Lung (tissue), 12 donors: Measurements from ENCODE around the gene SPNS1. TPM values are rescaled to one million over a fixed set of nuclear protein-coding genes. Genes with fewer than 3 reads are reported as not detected.
A peak's percentile ranks its signal among the peaks of the same experiment; 100 is the strongest.
"Not testable (repeated sequence)": the region's sequence is repeated elsewhere in the genome, so short reads cannot be mapped to it uniquely, and the experiment has no call there.

Experiments used
- ATAC-seq: fragments of 200-7000 bp; cut with Tn5 transposase; one replicate; pipeline ENCODE4 v1.9.1; 2020; ENCODE audit warnings: moderate number of reproducible peaks; ENCODE audit not compliant: insufficient read depth, low FRiP score
- DNase-seq, 3 donors: peaks; one replicate each; pipeline ENCODE4 v3.0.0-alpha.2; 2013 to 2017
- H3K27ac ChIP-seq, 2 donors: one replicate each; pipeline ENCODE4 v1.5.1; 2013; ENCODE audit warnings: mild to moderate bottlenecking in 2 of 2, moderate library complexity in 2 of 2, control low read depth in 1 of 2, inconsistent platforms in 1 of 2, low read depth in 1 of 2, low read length in 1 of 2
- H3K27me3 ChIP-seq, 3 donors: one replicate each; pipeline ENCODE4 v1.5.1; 2013; ENCODE audit warnings: low read length in 2 of 3; ENCODE audit not compliant: control insufficient read depth in 3 of 3, insufficient read depth in 3 of 3
- H3K36me3 ChIP-seq, 4 donors: one replicate each; pipeline ENCODE4 v1.5.1; 2013; ENCODE audit warnings: low read length in 4 of 4, mild to moderate bottlenecking in 1 of 4, moderate library complexity in 1 of 4; ENCODE audit not compliant: control insufficient read depth in 4 of 4, insufficient read depth in 4 of 4
- H3K4me1 ChIP-seq, 5 donors: one replicate each; pipeline ENCODE4 v1.5.1; 2013; ENCODE audit warnings: low read length in 5 of 5, mild to moderate bottlenecking in 2 of 5, moderate library complexity in 1 of 5; ENCODE audit not compliant: control insufficient read depth in 5 of 5, insufficient read depth in 5 of 5
- H3K4me3 ChIP-seq: one replicate; pipeline ENCODE4 v1.5.1; 2013; ENCODE audit warnings: mild to moderate bottlenecking, control low read depth, moderate library complexity
- H3K9ac ChIP-seq, 2 donors: one replicate each; pipeline ENCODE4 v1.5.1; 2013; ENCODE audit warnings: low read length in 2 of 2, control low read depth in 1 of 2; ENCODE audit not compliant: insufficient read depth in 1 of 2
- H3K9me3 ChIP-seq, 4 donors: one replicate each; pipeline ENCODE4 v1.5.1; 2013; ENCODE audit warnings: low read length in 3 of 4, mild to moderate bottlenecking in 1 of 4, moderate library complexity in 1 of 4; ENCODE audit not compliant: control insufficient read depth in 4 of 4, insufficient read depth in 3 of 4
- WGBS, 2 donors: extraction: QIAGEN DNeasy Blood & Tissue Kit; methylation state at CpG; one replicate each; pipeline ENCODE4 v1.1.7; 2013; 5-methylcytosine and 5-hydroxymethylcytosine counted together
- polyA plus RNA-seq, 2 donors: library from polyadenylated mRNA; stranded (reverse); fragments of 200-250 nt; gene quantifications; one replicate each; pipeline ENCODE4 v1.2.1, GENCODE V29; 2013
- total RNA-seq, 2 donors: library from RNA; depleted of rRNA in 1 of 2; stranded (reverse); fragments of >200 nt in 1 of 2; gene quantifications; one replicate each; pipeline ENCODE4 v1.2.1, GENCODE V29; 2014 to 2021
- TF ChIP-seq, protein P1 (sequence below): IDR thresholded peaks from 2 replicates; pipeline ENCODE4 v1.5.1; 2012; ENCODE audit warnings: mild to moderate bottlenecking; ENCODE audit errors: control extremely low read depth, extremely low read depth
- donor health status: control.
- donor health status: control.
- donor health status: Bipolar disorder and iron deficiency.
- donor health status: healthy.
- donor health status: DM: yes; HTN: yes; CAD: no.

Gene SPNS1
- total and polyA plus RNA-seq, 4 donors = 26.0 to 71.5 (median 58.7) TPM

DNA sequence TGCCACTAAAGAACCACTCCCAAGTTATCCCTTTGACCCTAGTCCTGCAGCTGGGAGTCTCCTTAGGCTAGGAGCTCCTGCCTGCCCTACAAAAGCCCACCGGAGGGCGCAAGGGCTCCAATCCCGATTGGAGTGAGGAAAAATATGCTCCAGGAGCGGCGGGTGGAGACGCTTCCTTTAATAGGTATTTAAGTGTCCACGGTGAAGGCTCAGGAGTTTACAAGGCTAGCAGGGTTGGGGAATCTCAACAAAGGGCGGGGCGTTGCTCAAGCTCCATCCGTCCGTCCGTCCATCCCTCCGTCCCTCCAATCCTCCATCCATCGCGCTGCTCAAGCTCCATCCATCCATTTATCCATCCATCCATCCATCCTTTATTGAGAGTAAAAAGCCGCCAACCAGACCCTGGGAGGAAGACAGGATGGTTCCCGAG, 556 bp upstream of the SPNS1 start:
- ATAC-seq (peak; percentile 25), DNase-seq (peak; percentile 61 to 68 (median 63))
- TF ChIP-seq, protein P1, sequence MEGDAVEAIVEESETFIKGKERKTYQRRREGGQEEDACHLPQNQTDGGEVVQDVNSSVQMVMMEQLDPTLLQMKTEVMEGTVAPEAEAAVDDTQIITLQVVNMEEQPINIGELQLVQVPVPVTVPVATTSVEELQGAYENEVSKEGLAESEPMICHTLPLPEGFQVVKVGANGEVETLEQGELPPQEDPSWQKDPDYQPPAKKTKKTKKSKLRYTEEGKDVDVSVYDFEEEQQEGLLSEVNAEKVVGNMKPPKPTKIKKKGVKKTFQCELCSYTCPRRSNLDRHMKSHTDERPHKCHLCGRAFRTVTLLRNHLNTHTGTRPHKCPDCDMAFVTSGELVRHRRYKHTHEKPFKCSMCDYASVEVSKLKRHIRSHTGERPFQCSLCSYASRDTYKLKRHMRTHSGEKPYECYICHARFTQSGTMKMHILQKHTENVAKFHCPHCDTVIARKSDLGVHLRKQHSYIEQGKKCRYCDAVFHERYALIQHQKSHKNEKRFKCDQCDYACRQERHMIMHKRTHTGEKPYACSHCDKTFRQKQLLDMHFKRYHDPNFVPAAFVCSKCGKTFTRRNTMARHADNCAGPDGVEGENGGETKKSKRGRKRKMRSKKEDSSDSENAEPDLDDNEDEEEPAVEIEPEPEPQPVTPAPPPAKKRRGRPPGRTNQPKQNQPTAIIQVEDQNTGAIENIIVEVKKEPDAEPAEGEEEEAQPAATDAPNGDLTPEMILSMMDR = peak; percentile 18
- Histone ChIP-seq H3K9me3 (no peaks in the 10 kb centered on the region), H3K27me3 (no peaks in the 10 kb centered on the region), H3K36me3 (peaks cover 0 to 13% (median 8%) of the 10 kb centered on the region in 4 donors), H3K4me1 (peaks cover 0 to 17% (median 5%) of the 10 kb centered on the region in 5 donors), H3K27ac (peak overlapping the region; percentile 67 to 78), H3K9ac (peak overlapping the region; percentile 91 to 94), H3K4me3 (peak overlapping the region; percentile 94)
- 1% methylated on average over 17 of the region's 17 CpGs for WGBS, 2 donors

DNA sequence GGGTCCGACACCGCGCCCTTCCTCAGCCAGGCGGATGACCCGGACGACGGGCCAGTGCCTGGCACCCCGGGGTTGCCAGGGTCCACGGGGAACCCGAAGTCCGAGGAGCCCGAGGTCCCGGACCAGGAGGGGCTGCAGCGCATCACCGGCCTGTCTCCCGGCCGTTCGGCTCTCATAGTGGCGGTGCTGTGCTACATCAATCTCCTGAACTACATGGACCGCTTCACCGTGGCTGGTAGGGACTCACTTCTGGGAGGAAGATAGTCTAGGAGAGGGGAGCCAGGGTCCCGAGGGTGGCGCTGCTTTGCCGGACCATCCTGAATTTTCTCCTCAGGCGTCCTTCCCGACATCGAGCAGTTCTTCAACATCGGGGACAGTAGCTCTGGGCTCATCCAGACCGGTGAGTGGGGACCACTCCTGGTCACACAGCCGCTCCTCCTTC, 601 bp downstream of the SPNS1 start:
- peak; percentile 10 for ATAC-seq

DNA sequence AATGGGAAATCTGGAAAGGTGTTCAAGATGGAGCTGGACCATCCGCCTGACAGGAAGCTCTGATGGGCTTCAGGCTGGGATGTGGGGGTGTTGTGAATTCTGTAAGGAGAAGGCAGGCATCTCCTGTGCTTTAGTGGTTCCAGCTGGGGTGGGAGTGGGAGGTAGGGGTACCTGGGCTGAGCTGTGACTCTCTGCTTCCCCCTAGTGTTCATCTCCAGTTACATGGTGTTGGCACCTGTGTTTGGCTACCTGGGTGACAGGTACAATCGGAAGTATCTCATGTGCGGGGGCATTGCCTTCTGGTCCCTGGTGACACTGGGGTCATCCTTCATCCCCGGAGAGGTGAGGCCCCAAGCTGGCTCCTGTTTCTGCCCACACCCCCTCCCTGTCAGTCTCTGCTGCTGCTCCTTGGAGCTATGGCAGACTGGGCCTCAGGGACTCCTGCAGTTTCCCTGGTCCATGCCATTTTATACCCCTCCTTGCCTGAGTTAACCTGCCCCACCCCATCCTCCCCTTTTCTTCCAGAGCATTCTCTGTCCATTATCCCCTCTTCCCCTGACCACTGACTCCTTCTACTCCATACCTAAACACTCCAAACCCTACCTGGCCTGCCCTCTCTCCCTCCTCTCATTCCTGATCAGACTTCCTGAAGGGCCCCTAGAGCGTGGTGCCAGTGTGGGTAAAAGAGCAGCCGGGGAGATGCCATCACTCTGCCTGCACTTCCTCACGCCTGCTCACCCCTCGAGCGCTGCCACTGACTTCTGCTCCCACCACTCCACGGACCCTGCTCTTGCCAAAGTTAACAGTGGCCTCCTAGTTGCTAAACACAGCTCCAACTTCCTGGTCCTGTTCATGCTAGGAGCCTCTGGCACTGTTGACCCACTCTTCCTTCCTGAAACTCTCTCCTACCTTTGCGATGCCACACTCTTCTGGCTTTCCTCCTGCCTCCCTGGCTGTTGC, 3.4 kb downstream of the SPNS1 start:
- ATAC-seq (no peak), DNase-seq (peak in 1 of 3 donors; percentile 4)
- H3K4me3 ChIP-seq = no peak overlapping the region
- H3K4me1 ChIP-seq = peaks cover 0 to 17% (median 5%) of the 10 kb centered on the region in 5 donors
- 70 to 78% methylated on average over 11 of the region's 11 CpGs for WGBS, 2 donors
- peaks cover 5 to 29% (median 20%) of the 10 kb centered on the region in 4 donors for H3K36me3 ChIP-seq
- TF ChIP-seq, protein P1 = no peak
- no peak overlapping the region for H3K27ac ChIP-seq
- H3K9ac ChIP-seq = no peak overlapping the region
- H3K27me3 ChIP-seq = no peaks in the 10 kb centered on the region
- peaks cover 0 to 4% (median 0%) of the 10 kb centered on the region in 4 donors for H3K9me3 ChIP-seq

More for the DNA sequence above, 601 bp downstream of the SPNS1 start:
- WGBS, 2 donors = 6 to 7% methylated on average over 30 of the region's 30 CpGs
- Histone ChIP-seq H3K4me3 (peak overlapping the region; percentile 94), H3K9me3 (no peaks in the 10 kb centered on the region), H3K27ac (peak overlapping the region in 1 of 2 donors; percentile 83), H3K36me3 (peaks cover 0 to 18% (median 9%) of the 10 kb centered on the region in 4 donors), H3K9ac (peak overlapping the region; percentile 70 to 71), H3K4me1 (peaks cover 0 to 17% (median 5%) of the 10 kb centered on the region in 5 donors), H3K27me3 (no peaks in the 10 kb centered on the region)
- no peak for DNase-seq
- TF ChIP-seq, protein P1 = no peak

DNA sequence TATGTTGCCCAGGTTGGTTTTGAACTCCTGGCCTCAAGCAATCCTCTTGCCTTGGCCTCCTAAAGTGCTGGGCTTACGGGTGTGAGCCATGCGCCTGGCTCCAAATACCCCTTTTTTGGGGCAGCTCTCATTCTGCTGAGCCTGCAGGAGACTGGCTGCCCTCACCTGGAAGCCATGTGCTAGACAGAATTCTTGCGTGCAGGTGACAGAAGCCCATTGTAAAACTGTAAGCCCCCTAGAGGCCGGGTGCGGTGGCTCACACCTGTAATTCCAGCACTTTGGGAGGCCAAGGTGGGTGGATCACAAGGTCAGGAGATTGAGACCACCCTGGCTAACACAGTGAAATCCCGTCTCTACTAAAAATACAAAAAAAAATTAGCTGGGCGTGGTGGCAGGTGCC, 5.8 kb downstream of the SPNS1 start:
- not testable (repeated sequence) for DNase-seq, ATAC-seq, H3K27ac ChIP-seq, H3K9me3 ChIP-seq, H3K4me3 ChIP-seq, H3K27me3 ChIP-seq, H3K4me1 ChIP-seq, H3K9ac ChIP-seq
- H3K36me3 ChIP-seq = peaks cover 5 to 48% (median 23%) of the 10 kb centered on the region in 4 donors
- WGBS, 2 donors = 90 to 94% methylated on average over 7 of the region's 7 CpGs
